K562 (cell line): Measurements from ENCODE around the gene AMTN.

ENCODE experiments used
- POLR2A ChIP-seq: fragments of 450-650 bp; conservative IDR thresholded peaks from 2 replicates; pipeline ENCODE4 v1.6.1; 2016
- ZBTB1 ChIP-seq: sonication (generic); formaldehyde crosslinking; IDR thresholded peaks from 2 replicates; pipeline ENCODE4 v1.8.1; 2023; ENCODE audit warnings: missing genetic modification reagents, low read depth, mild to moderate bottlenecking, borderline replicate concordance

- TF ChIP-seq ZBTB1 (no peak), POLR2A (no peak)
Measured at GRCh38 chr4:70571772-70572171, 53.4 kb downstream of the AMTN start.
